ENCODE results near the gene MAD1L1.

MAD1L1 gene

GRCh38 chr7:1944619-1945210 is 288.0 kb downstream of the MAD1L1 start:
- TF ChIP-seq CTCF (conservative IDR thresholded peaks at IDR 0.05) (no peak), ZFX (IDR thresholded peaks at IDR 0.05) (no peak)

GRCh38 chr7:1943933-1944618 is 288.7 kb downstream of the MAD1L1 start:
- no peak overlapping the region for H3K27ac ChIP-seq
- TF ChIP-seq CTCF (conservative IDR thresholded peaks at IDR 0.05) (no peak), ZFX (IDR thresholded peaks at IDR 0.05) (no peak)

More at GRCh38 chr7:1944619-1945210, 288.0 kb downstream of the MAD1L1 start:
- H3K27ac ChIP-seq, result no peak overlapping the region

- H3K27ac ChIP-seq, result no peak overlapping the region
- TF ChIP-seq CTCF (conservative IDR thresholded peaks at IDR 0.05), result no peak
- TF ChIP-seq ZFX (IDR thresholded peaks at IDR 0.05), result no peak
Measured at GRCh38 chr7:1943326-1943725, 289.4 kb downstream of the MAD1L1 start.

GRCh38 chr7:1942941-1943289 is 289.8 kb downstream of the MAD1L1 start:
- H3K27ac ChIP-seq, result no peak overlapping the region
- TF ChIP-seq CTCF (conservative IDR thresholded peaks at IDR 0.05) (no peak), ZFX (IDR thresholded peaks at IDR 0.05) (no peak)

- no peak for TF ChIP-seq CTCF (conservative IDR thresholded peaks at IDR 0.05)
- TF ChIP-seq ZFX (IDR thresholded peaks at IDR 0.05), result no peak
- no peak overlapping the region for H3K27ac ChIP-seq
Measured at GRCh38 chr7:1942243-1942940, 290.4 kb downstream of the MAD1L1 start.

- TF ChIP-seq CTCF (conservative IDR thresholded peaks at IDR 0.05) (no peak), ZFX (IDR thresholded peaks at IDR 0.05) (no peak)
Measured at GRCh38 chr7:1941464-1942242, 291.1 kb downstream of the MAD1L1 start.

More at GRCh38 chr7:1941464-1942242, 291.1 kb downstream of the MAD1L1 start:
- H3K27ac ChIP-seq, result no peak overlapping the region

Data from C4-2B (cell line).